GM18951 (cell line): ENCODE data around the gene C4orf46.

Experiments used
- POLR2A ChIP-seq: IDR thresholded peaks from 4 replicates; pipeline ENCODE4 v1.6.1; 2011; ENCODE audit warnings: mild to moderate bottlenecking; ENCODE audit not compliant: insufficient read length, insufficient read depth; ENCODE audit errors: extremely low read depth
- in situ Hi-C: fragments of 300-500 bp; cut with MboI; formaldehyde crosslinking; loops from one replicate; pipeline ENCODE4 v1.12.0; 2022; ENCODE audit warnings: low sequenced_read_pairs, mixed read lengths, inconsistent platforms; ENCODE audit not compliant: unreplicated experiment

Gene C4orf46

DNA sequence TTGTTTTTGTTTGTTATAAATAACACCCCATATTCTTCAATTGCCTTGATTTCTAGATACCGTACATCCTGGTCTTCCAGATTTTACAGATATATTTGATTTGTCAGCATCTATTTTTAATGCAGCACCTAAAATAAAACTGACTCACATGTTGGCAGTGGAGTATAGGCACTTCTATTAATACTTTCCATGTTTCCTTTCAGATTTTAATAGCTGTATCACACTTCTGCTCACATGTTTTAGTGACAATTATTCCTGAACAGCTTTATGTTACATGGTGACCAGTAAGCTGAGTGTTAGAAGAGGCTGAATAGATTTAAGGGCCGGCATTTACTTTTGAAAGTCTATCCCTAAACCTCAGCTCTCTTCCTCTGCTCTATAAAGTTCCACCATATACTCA lies 46.1 kb downstream of the C4orf46 start:
- no peak for TF ChIP-seq POLR2A
- in situ Hi-C loops, result loop anchor here (10.0 kb wide), 1 partner anchor 361 kb away; no protein-coding TSS in a partner anchor

- in situ Hi-C loops, result loop anchor here (10.0 kb wide), 1 partner anchor 360 kb away; no protein-coding TSS in a partner anchor
- TF ChIP-seq POLR2A, result no peak
Measured at GRCh38 chr4:158624889-158625478, 46.7 kb downstream of the C4orf46 start.

DNA sequence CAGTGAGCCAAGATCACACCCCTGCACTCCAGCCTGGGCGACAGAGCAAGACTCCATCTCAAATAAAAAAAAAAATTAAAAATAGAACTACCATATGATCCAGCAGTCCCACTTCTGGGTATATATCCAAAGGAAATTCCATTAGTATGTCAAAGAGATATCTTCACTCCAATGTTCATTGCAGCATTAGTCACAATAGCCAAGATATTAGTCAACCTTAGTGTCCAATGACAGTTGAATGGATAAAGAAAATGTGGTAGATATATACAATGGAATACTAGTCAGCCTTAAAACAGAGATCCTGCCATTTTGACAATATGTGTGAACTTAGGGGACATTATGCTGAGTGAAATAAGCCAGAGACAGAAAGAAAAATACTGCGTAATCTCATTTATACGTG lies 49.4 kb downstream of the C4orf46 start:
- in situ Hi-C loops, result loop anchor here (10.0 kb wide), 1 partner anchor 357 kb away; no protein-coding TSS in a partner anchor

GRCh38 chr4:158621729-158622128 lies 50.0 kb downstream of the C4orf46 start:
- no peak for TF ChIP-seq POLR2A
- in situ Hi-C loops, result loop anchor here (10.0 kb wide), 1 partner anchor 357 kb away; no protein-coding TSS in a partner anchor

More for the DNA sequence above, 49.4 kb downstream of the C4orf46 start:
- TF ChIP-seq POLR2A, result no peak

GRCh38 chr4:158617956-158618355 lies 53.7 kb downstream of the C4orf46 start:
- TF ChIP-seq POLR2A, result no peak
- in situ Hi-C loops, result no loop called here
